22Rv1 (cell line): ENCODE results near the gene INVS.

Source experiments
- H3K27ac ChIP-seq: fragments of 450-650 bp; 2 replicates; pipeline ENCODE4 v1.5.1; 2017
- ZFX ChIP-seq: fragments of 450-650 bp; IDR thresholded peaks from 2 replicates; pipeline ENCODE4 v1.6.1; 2017; ENCODE audit warnings: antibody characterized with exemption, borderline replicate concordance
- TF ChIP-seq, protein P1 (sequence below): fragments of 450-650 bp; IDR thresholded peaks from 2 replicates; pipeline ENCODE4 v1.5.1; 2017; ENCODE audit warnings: mild to moderate bottlenecking

INVS gene

DNA sequence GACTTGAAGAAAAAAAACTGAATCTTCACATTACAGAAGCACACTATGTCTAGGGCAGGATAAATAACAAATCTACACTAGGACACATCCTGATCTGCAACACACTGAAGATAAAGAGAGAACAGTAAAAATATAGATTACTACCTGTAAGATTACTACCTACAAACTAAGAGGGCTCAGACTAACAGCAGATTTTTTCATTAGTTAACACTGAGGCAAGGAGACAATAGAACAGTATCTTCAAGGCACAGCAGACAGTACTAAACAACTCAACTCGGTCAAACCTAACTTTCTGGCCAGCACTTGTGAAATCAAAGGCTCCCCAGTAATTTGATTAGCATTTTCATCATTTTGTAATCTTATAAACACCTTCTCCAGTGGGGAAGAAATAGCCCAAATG lies 207.2 kb downstream of the INVS start:
- H3K27ac ChIP-seq: no peak overlapping the region
- TF ChIP-seq ZFX: no peak
- TF ChIP-seq, protein P1, sequence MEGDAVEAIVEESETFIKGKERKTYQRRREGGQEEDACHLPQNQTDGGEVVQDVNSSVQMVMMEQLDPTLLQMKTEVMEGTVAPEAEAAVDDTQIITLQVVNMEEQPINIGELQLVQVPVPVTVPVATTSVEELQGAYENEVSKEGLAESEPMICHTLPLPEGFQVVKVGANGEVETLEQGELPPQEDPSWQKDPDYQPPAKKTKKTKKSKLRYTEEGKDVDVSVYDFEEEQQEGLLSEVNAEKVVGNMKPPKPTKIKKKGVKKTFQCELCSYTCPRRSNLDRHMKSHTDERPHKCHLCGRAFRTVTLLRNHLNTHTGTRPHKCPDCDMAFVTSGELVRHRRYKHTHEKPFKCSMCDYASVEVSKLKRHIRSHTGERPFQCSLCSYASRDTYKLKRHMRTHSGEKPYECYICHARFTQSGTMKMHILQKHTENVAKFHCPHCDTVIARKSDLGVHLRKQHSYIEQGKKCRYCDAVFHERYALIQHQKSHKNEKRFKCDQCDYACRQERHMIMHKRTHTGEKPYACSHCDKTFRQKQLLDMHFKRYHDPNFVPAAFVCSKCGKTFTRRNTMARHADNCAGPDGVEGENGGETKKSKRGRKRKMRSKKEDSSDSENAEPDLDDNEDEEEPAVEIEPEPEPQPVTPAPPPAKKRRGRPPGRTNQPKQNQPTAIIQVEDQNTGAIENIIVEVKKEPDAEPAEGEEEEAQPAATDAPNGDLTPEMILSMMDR: no peak

DNA sequence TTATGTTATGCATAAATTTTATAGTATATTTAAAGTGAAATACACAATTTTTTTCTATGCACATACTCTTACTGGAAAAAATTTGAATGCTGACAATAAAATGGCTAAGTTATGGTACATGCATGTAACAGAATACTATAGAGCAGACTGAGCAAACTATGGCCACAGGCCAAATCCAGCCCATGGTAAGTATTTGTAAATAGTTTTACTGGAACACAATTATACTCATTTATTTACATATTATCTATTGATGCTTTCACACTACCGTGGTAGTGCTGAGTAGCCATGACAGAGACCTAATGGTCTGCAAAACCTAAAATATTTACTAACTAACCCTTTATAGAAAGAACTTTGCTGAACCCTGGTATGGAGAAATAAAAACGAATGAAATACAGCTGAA lies 208.0 kb downstream of the INVS start:
- H3K27ac ChIP-seq: no peak overlapping the region
- TF ChIP-seq ZFX: no peak
- TF ChIP-seq, protein P1: no peak

DNA sequence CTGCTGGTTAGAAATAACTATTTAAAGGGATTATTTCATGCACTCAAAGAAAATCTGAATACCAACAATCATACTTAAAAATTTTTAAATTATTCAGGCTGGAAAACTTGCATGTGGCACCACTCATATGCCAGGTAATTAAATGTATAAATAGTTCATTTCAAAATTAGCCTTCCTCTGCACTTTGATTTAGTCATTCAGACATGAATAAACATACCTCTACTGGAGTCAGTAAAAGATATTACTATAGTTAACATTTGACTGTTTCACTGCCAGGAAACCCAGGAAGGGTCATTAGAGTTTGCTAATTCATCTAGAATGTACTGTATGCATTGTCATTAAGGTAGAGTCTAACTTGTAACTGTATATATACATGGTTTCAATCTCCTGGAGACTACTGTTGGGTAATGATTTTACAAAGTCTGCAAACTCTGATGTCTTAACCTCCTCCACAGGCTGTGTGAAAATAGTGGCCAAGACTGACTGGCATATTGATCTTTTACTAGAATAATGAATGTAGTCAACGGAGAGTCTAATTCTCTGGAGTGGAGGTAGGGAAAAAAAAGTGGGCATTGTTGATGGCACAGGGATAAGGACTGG lies 210.0 kb downstream of the INVS start:
- no peak overlapping the region for H3K27ac ChIP-seq
- TF ChIP-seq ZFX: no peak
- TF ChIP-seq, protein P1: no peak

DNA sequence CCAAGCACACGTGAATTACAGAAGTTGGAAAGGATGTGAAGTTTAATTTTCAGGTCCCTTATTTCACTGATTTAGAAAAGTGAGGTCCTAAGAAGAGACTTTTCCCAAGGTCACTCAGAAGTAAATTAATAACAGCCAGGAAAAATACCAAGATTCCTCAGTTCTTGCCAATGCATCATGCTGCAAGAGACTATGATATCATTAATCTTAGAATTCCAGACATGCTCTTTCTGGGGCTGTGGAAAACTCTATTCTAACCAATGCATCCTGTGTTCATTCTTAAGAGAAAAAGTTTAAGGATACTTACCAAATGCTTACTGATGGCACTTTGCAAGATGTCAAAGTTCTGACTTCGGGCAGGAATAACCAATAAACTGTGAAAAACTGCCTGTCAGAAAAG lies 210.9 kb downstream of the INVS start:
- TF ChIP-seq, protein P1: no peak
- TF ChIP-seq ZFX: no peak

DNA sequence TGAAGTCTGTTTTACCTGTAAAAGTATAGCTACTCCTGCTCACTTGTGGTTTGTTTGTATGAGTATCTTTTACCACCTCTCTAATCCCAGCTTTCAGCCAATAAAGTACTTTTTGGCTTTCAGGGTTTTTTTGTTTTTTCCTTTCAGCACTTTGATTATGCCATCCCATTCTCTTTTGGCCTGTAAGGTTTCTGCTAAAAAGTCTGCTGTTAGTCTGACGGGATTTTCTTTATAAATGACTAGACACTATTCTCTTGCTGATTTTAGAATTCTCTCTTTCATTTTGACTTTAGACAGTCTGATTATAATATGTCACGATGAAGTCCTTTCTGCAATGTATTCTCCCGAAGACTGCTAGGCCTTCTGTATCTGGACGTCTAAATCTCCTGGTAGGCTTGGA lies 216.5 kb downstream of the INVS start:
- TF ChIP-seq, protein P1: no peak
- no peak for TF ChIP-seq ZFX
- H3K27ac ChIP-seq: no peak overlapping the region

More for the DNA sequence above, 210.9 kb downstream of the INVS start:
- H3K27ac ChIP-seq: no peak overlapping the region

DNA sequence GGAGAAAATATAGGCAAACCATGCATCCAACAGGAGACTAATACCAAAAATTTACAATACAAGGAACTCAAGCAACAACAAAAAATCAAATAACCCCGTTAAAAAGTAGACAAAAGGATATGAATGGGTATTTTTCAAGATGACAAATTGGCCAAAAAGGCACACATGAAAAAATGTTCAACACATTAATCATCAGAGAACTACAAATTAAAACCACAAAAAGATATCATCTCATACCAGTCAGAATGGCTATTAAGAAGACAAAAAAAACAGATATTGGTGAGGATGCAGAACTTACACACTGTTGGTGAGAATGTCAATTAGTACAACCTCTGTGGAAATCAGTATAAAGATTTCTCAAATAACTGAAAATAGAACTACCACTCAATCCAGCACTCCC lies 218.7 kb downstream of the INVS start:
- TF ChIP-seq ZFX: no peak
- TF ChIP-seq, protein P1: no peak
- no peak overlapping the region for H3K27ac ChIP-seq

DNA sequence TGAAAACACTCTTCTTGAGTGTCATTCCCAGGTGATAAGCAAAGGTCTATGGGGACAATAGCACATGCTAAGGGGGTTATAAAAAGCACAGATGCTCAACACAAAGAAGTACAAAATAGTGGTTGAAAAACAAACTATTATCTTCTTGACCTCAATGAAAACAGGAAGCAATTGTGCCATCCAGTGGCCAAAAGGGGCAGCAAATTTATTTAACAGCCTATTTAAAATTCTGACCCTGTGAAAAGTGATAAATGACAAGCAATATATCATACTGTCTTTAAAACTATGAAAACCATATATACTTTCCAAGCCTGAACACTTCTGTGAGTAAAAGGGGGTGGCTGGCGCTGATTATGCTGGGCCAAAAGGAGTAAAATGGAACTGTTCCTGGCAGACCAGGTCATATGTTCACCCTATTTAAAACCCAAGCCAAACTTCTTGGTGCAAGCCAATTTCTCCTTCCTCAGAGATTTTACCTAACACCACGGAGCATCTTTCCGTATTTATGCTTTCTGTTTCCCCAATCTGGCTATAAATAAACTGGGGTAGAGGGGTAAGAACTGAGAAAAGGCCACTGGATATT lies 224.0 kb downstream of the INVS start:
- TF ChIP-seq ZFX: no peak
- TF ChIP-seq, protein P1: peak; percentile 83
- no peak overlapping the region for H3K27ac ChIP-seq
